HEK293 (cell line): ENCODE data around the gene RGS19.

Experiments
- CTCF ChIA-PET: fragments of 350-600 bp; formaldehyde crosslinking; extraction: SDS; loops from one replicate; lab custom pipeline; 2021; ENCODE audit warnings: antibody characterized with exemption; lab: Yijun Ruan, JAX
- POLR2A ChIA-PET: fragments of 300-600 bp; formaldehyde crosslinking; extraction: SDS; loops from one replicate; lab custom pipeline; 2020; ENCODE audit warnings: antibody characterized with exemption, inconsistent platforms; lab: Yijun Ruan, JAX
- H3K27ac ChIP-seq: fragments of 200-500 bp; sonication (Bioruptor generic); 2 replicates; pipeline ENCODE4 v1.5.1; 2014; ENCODE audit warnings: low read depth, low read length, control low read depth, inconsistent platforms; ENCODE audit errors: extremely low read depth
- H3K36me3 ChIP-seq, 2 experiments: fragments of 200-500 bp in 1 of 2; sonication (Bioruptor generic) in 1 of 2; 1 replicate in 1 of 2; 2 replicates in 1 of 2; pipeline ENCODE4 v1.5.1; 2014 to 2017; ENCODE audit warnings: inconsistent platforms in 2 of 2, low read length in 2 of 2; ENCODE audit not compliant: control insufficient read depth in 2 of 2, insufficient read depth in 1 of 2
- H3K4me1 ChIP-seq: fragments of 200-500 bp; sonication (Bioruptor generic); 2 replicates; pipeline ENCODE4 v1.5.1; 2014; ENCODE audit warnings: mild to moderate bottlenecking, low read length, inconsistent platforms; ENCODE audit not compliant: control insufficient read depth, insufficient read depth
- H3K4me3 ChIP-seq: 2 replicates; pipeline ENCODE4 v1.5.1; 2011; ENCODE audit warnings: low read depth, mild to moderate bottlenecking, control low read depth, low read length, moderate library complexity
- H3K9me3 ChIP-seq: fragments of 200-500 bp; sonication (Bioruptor generic); 2 replicates; pipeline ENCODE4 v1.5.1; 2014; ENCODE audit warnings: low read depth, low read length, inconsistent platforms; ENCODE audit not compliant: control insufficient read depth, insufficient read depth
- GLIS2 ChIP-seq: fragments of 450-650 bp; formaldehyde crosslinking; IDR thresholded peaks from 2 replicates; pipeline ENCODE4 v1.5.1; 2016; ENCODE audit warnings: missing biosample characterization, missing genetic modification characterization
- PRDM4 ChIP-seq: fragments of 450-650 bp; formaldehyde crosslinking; IDR thresholded peaks from 2 replicates; pipeline ENCODE4 v1.5.1; 2017; ENCODE audit warnings: missing biosample characterization, missing genetic modification characterization
- ZBTB21 ChIP-seq: fragments of 450-650 bp; formaldehyde crosslinking; IDR thresholded peaks from 2 replicates; pipeline ENCODE4 v1.5.1; 2017; ENCODE audit warnings: missing biosample characterization, missing genetic modification characterization
- ZBTB26 ChIP-seq: fragments of 450-650 bp; formaldehyde crosslinking; optimal IDR thresholded peaks from 2 replicates; pipeline ENCODE3; 2016; ENCODE audit warnings: missing biosample characterization, mild to moderate bottlenecking, missing genetic modification characterization
- ZBTB7A ChIP-seq: fragments of 450-650 bp; formaldehyde crosslinking; IDR thresholded peaks from 2 replicates; pipeline ENCODE4 v1.5.1; 2016; ENCODE audit warnings: low read depth, missing biosample characterization, missing genetic modification characterization
- ZFHX2 ChIP-seq: fragments of 450-650 bp; formaldehyde crosslinking; conservative IDR thresholded peaks from 2 replicates; pipeline ENCODE4 v1.5.1; 2016; ENCODE audit warnings: missing biosample characterization, missing genetic modification characterization
- ZIC2 ChIP-seq: fragments of 450-650 bp; formaldehyde crosslinking; IDR thresholded peaks from 2 replicates; pipeline ENCODE4 v1.5.1; 2016; ENCODE audit warnings: missing biosample characterization, missing genetic modification characterization
- ZNF114 ChIP-seq: fragments of 450-650 bp; formaldehyde crosslinking; IDR thresholded peaks from 2 replicates; pipeline ENCODE4 v1.5.0; 2017; ENCODE audit warnings: missing biosample characterization, missing genetic modification characterization
- ZNF449 ChIP-seq: fragments of 450-650 bp; formaldehyde crosslinking; IDR thresholded peaks from 2 replicates; pipeline ENCODE4 v1.5.1; 2017; ENCODE audit warnings: missing biosample characterization, mild to moderate bottlenecking, missing genetic modification characterization, moderate library complexity
- ZNF600 ChIP-seq: fragments of 450-650 bp; formaldehyde crosslinking; IDR thresholded peaks from 2 replicates; pipeline ENCODE4 v1.5.1; 2016; ENCODE audit warnings: missing biosample characterization, missing genetic modification characterization
- ZNF623 ChIP-seq: fragments of 450-650 bp; formaldehyde crosslinking; IDR thresholded peaks from 2 replicates; pipeline ENCODE4 v1.5.1; 2016; ENCODE audit warnings: missing biosample characterization, missing genetic modification characterization
- ZNF830 ChIP-seq: fragments of 450-650 bp; IDR thresholded peaks from 2 replicates; pipeline ENCODE4 v1.5.0; 2018; ENCODE audit warnings: missing biosample characterization, missing genetic modification characterization, low read depth, mild to moderate bottlenecking, moderate library complexity
- TF ChIP-seq, protein P1 (sequence below): fragments of 450-650 bp; formaldehyde crosslinking; IDR thresholded peaks from 2 replicates; pipeline ENCODE4 v1.5.1; 2016; ENCODE audit warnings: missing biosample characterization, missing genetic modification characterization
- TF ChIP-seq, protein P2 (sequence below): fragments of 450-650 bp; formaldehyde crosslinking; IDR thresholded peaks from 2 replicates; pipeline ENCODE4 v1.5.1; 2016; ENCODE audit warnings: missing biosample characterization, missing genetic modification characterization, borderline replicate concordance
- TF ChIP-seq, protein P3 (sequence below): fragments of 450-650 bp; formaldehyde crosslinking; IDR thresholded peaks from 2 replicates; pipeline ENCODE4 v1.5.0; 2017; ENCODE audit warnings: missing biosample characterization, missing genetic modification characterization, borderline replicate concordance
- TF ChIP-seq, protein P4 (sequence below): fragments of 450-650 bp; formaldehyde crosslinking; IDR thresholded peaks from 2 replicates; pipeline ENCODE4 v1.5.1; 2016; ENCODE audit warnings: missing biosample characterization, missing genetic modification characterization

RGS19 gene

DNA sequence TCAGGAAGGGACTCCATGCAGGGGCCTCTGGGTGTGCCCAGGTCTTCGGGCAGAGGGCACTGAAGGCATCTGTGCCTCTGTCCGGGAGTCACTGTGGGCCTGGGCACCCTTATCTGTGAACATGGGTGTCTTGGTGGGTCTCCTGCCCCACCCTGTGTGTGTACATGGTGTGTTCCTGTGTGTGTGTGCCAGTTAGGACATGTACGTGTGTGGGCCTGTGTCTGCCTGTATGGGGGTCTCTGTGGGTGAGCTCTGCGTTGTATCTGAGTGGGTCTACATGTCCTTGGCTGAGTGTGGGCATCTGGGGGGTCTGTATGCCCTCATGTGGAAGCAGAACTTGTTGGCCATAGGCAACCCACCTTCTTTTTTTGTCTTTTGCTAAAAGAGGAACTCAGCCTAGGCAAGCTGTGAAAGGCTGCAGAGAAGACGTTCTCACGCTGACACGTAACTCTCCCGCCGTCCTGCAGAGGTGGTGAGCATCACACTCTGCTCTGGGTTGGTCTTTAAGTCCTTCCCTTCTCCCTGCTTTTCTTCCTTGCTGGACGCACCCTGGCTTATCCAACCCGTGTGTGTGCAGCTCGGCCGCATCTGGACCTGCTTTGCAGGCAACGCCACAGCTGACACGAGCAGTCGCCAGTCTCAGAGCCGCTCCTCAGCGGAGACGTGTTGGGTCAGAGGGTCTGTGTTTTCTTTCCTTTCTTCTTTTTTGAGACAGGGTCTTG lies 28.6 kb upstream of the RGS19 start:
- Histone ChIP-seq H3K4me3 (no peak overlapping the region), H3K4me1 (no peaks in the 10 kb centered on the region), H3K9me3 (no peaks in the 10 kb centered on the region), H3K36me3 (no peaks in the 10 kb centered on the region), H3K27ac (no peak overlapping the region)
- TF ChIP-seq GLIS2 (0 out of 2 replicates have a peak, but pooled peaks have one; percentile 29), ZNF114 (no peak), ZBTB7A (tag by site-specific recombination) (no peak), ZBTB26 (peak; percentile 11), ZNF449 (tag by site-specific recombination) (no peak), PRDM4 (no peak), ZNF600 (tag by site-specific recombination) (no peak), ZIC2 (tag by site-specific recombination) (no peak), ZFHX2 (tag by site-specific recombination) (0 out of 2 replicates have a peak, but pooled peaks have one; percentile 38), ZNF830 (no peak), ZNF623 (tag by site-specific recombination) (no peak), ZBTB21 (tag by site-specific recombination) (no peak)
- TF ChIP-seq, protein P1, sequence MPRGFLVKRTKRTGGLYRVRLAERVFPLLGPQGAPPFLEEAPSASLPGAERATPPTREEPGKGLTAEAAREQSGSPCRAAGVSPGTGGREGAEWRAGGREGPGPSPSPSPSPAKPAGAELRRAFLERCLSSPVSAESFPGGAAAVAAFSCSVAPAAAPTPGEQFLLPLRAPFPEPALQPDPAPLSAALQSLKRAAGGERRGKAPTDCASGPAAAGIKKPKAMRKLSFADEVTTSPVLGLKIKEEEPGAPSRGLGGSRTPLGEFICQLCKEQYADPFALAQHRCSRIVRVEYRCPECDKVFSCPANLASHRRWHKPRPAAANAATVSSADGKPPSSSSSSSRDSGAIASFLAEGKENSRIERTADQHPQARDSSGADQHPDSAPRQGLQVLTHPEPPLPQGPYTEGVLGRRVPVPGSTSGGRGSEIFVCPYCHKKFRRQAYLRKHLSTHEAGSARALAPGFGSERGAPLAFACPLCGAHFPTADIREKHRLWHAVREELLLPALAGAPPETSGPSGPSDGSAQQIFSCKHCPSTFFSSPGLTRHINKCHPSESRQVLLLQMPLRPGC (tag by site-specific recombination) = no peak
- TF ChIP-seq, protein P2, sequence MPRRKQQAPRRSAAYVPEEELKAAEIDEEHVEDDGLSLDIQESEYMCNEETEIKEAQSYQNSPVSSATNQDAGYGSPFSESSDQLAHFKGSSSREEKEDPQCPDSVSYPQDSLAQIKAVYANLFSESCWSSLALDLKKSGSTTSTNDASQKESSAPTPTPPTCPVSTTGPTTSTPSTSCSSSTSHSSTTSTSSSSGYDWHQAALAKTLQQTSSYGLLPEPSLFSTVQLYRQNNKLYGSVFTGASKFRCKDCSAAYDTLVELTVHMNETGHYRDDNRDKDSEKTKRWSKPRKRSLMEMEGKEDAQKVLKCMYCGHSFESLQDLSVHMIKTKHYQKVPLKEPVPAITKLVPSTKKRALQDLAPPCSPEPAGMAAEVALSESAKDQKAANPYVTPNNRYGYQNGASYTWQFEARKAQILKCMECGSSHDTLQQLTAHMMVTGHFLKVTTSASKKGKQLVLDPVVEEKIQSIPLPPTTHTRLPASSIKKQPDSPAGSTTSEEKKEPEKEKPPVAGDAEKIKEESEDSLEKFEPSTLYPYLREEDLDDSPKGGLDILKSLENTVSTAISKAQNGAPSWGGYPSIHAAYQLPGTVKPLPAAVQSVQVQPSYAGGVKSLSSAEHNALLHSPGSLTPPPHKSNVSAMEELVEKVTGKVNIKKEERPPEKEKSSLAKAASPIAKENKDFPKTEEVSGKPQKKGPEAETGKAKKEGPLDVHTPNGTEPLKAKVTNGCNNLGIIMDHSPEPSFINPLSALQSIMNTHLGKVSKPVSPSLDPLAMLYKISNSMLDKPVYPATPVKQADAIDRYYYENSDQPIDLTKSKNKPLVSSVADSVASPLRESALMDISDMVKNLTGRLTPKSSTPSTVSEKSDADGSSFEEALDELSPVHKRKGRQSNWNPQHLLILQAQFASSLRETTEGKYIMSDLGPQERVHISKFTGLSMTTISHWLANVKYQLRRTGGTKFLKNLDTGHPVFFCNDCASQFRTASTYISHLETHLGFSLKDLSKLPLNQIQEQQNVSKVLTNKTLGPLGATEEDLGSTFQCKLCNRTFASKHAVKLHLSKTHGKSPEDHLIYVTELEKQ = no peak
- TF ChIP-seq, protein P3, sequence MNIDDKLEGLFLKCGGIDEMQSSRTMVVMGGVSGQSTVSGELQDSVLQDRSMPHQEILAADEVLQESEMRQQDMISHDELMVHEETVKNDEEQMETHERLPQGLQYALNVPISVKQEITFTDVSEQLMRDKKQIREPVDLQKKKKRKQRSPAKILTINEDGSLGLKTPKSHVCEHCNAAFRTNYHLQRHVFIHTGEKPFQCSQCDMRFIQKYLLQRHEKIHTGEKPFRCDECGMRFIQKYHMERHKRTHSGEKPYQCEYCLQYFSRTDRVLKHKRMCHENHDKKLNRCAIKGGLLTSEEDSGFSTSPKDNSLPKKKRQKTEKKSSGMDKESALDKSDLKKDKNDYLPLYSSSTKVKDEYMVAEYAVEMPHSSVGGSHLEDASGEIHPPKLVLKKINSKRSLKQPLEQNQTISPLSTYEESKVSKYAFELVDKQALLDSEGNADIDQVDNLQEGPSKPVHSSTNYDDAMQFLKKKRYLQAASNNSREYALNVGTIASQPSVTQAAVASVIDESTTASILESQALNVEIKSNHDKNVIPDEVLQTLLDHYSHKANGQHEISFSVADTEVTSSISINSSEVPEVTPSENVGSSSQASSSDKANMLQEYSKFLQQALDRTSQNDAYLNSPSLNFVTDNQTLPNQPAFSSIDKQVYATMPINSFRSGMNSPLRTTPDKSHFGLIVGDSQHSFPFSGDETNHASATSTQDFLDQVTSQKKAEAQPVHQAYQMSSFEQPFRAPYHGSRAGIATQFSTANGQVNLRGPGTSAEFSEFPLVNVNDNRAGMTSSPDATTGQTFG = no peak
- TF ChIP-seq, protein P4, sequence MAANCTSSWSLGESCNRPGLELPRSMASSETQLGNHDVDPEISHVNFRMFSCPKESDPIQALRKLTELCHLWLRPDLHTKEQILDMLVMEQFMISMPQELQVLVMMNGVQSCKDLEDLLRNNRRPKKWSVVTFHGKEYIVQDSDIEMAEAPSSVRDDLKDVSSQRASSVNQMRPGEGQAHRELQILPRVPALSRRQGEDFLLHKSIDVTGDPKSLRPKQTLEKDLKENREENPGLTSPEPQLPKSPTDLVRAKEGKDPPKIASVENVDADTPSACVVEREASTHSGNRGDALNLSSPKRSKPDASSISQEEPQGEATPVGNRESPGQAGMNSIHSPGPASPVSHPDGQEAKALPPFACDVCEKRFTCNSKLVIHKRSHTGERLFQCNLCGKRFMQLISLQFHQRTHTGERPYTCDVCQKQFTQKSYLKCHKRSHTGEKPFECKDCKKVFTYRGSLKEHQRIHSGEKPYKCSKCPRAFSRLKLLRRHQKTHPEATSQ = no peak
- ChIA-PET POLR2A (no interaction called here), CTCF (interaction anchor here (1.5 to 2.8 kb wide), 2 partner anchors 13 to 16 kb away, joined by 3 to 15 read pairs; no protein-coding TSS in a partner anchor)
